SH-SY5Y (cell line): ENCODE data around the gene SYTL4.

Source experiments
- GATA2 ChIP-seq: IDR thresholded peaks from 2 replicates; pipeline ENCODE4 v1.6.1; 2011; ENCODE audit warnings: mild to moderate bottlenecking, low read depth, low read length
- GATA3 ChIP-seq: IDR thresholded peaks from 2 replicates; pipeline ENCODE4 v1.6.1; 2011; ENCODE audit warnings: low read depth, mild to moderate bottlenecking, low read length, moderate library complexity

- TF ChIP-seq GATA2 (no peak), GATA3 (no peak)
Observed at GRCh38 chrX:100635989-100636320, 96.0 kb downstream of the SYTL4 start.
